ENCODE measurements around the gene TMEM175. TPM values are rescaled to one million over a fixed set of nuclear protein-coding genes. Genes with fewer than 3 reads are reported as not detected.

TMEM175 gene
- total and polyA plus RNA-seq, 8 donors: 7.3 to 82.8 (median 19.5) TPM

GRCh38 chr4:884259-884658 is 48.0 kb upstream of the TMEM175 start:
- no peaks in the 10 kb centered on the region for H3K9me3 ChIP-seq
- no peak overlapping the region for H3K4me3 ChIP-seq
- intact Hi-C loops (cut with DNase I; ENCODE audit: low total_unique reads): no loop called here
- DNase-seq: no peak
- no peaks in the 10 kb centered on the region for H3K4me1 ChIP-seq
- 80 to 96% (median 87%) methylated on average over 6 to 15 of the region's 15 CpGs for WGBS, 5 donors
- H3K27me3 ChIP-seq: no peaks in the 10 kb centered on the region
- H3K36me3 ChIP-seq: peaks cover 75 to 100% (median 100%) of the 10 kb centered on the region in 4 donors
- TF ChIP-seq EP300 (IDR thresholded peaks at IDR 0.05): no peak
- no peak for TF ChIP-seq CTCF (IDR thresholded peaks at IDR 0.05)
- TF ChIP-seq POLR2A (IDR thresholded peaks at IDR 0.05): no peak
- TF ChIP-seq POLR2AphosphoS5 (IDR thresholded peaks at IDR 0.05): no peak
- H3K27ac ChIP-seq: no peak overlapping the region

GRCh38 chr4:884896-885295 is 47.4 kb upstream of the TMEM175 start:
- 86 to 95% (median 90%) methylated on average over 24 of the region's 24 CpGs for WGBS, 5 donors

GRCh38 chr4:885353-885752 is 46.9 kb upstream of the TMEM175 start:
- H3K9me3 ChIP-seq: no peaks in the 10 kb centered on the region
- H3K4me1 ChIP-seq: no peaks in the 10 kb centered on the region
- no peaks in the 10 kb centered on the region for H3K27me3 ChIP-seq
- intact Hi-C loops (cut with DNase I; ENCODE audit: low total_unique reads): no loop called here
- 72 to 97% (median 93%) methylated on average over 2 to 10 of the region's 10 CpGs for WGBS, 5 donors
- peaks cover 84 to 100% (median 100%) of the 10 kb centered on the region in 4 donors for H3K36me3 ChIP-seq
- H3K27ac ChIP-seq: no peak overlapping the region
- no peak for TF ChIP-seq EP300 (IDR thresholded peaks at IDR 0.05)
- DNase-seq: no peak
- H3K4me3 ChIP-seq: no peak overlapping the region

More at GRCh38 chr4:884896-885295, 47.4 kb upstream of the TMEM175 start:
- no peak for DNase-seq
- H3K36me3 ChIP-seq: peaks cover 80 to 100% (median 100%) of the 10 kb centered on the region in 4 donors
- no peak overlapping the region for H3K27ac ChIP-seq
- TF ChIP-seq CTCF (IDR thresholded peaks at IDR 0.05): no peak
- no peak for TF ChIP-seq POLR2AphosphoS5 (IDR thresholded peaks at IDR 0.05)
- no peak for TF ChIP-seq POLR2A (IDR thresholded peaks at IDR 0.05)
- TF ChIP-seq EP300 (IDR thresholded peaks at IDR 0.05): no peak
- intact Hi-C loops (cut with DNase I; ENCODE audit: low total_unique reads): no loop called here
- H3K4me3 ChIP-seq: no peak overlapping the region
- no peaks in the 10 kb centered on the region for H3K9me3 ChIP-seq
- H3K27me3 ChIP-seq: no peaks in the 10 kb centered on the region
- no peaks in the 10 kb centered on the region for H3K4me1 ChIP-seq

- 76 to 95% (median 91%) methylated on average over 5 to 9 of the region's 9 CpGs for WGBS, 5 donors
- TF ChIP-seq CTCF (IDR thresholded peaks at IDR 0.05) (no peak), POLR2AphosphoS5 (IDR thresholded peaks at IDR 0.05) (no peak), POLR2A (IDR thresholded peaks at IDR 0.05) (no peak), EP300 (IDR thresholded peaks at IDR 0.05) (no peak)
- Histone ChIP-seq H3K27ac (no peak overlapping the region), H3K9me3 (no peaks in the 10 kb centered on the region), H3K4me3 (no peak overlapping the region), H3K36me3 (peaks cover 80 to 100% (median 100%) of the 10 kb centered on the region in 4 donors), H3K27me3 (no peaks in the 10 kb centered on the region), H3K4me1 (no peaks in the 10 kb centered on the region)
- no peak for DNase-seq
- intact Hi-C loops (cut with DNase I; ENCODE audit: low total_unique reads): no loop called here
These were observed 46.0 kb upstream of the TMEM175 start for GRCh38 chr4:886244-886643.

GRCh38 chr4:887034-887763 is 45.1 kb upstream of the TMEM175 start:
- H3K27ac ChIP-seq: no peak overlapping the region
- DNase-seq: no peak
- TF ChIP-seq POLR2AphosphoS5 (IDR thresholded peaks at IDR 0.05) (no peak), CTCF (IDR thresholded peaks at IDR 0.05) (no peak), EP300 (IDR thresholded peaks at IDR 0.05) (no peak), POLR2A (IDR thresholded peaks at IDR 0.05) (no peak)
- H3K4me1 ChIP-seq: no peaks in the 10 kb centered on the region
- WGBS, 5 donors: 95 to 97% (median 96%) methylated on average over 61 to 63 of the region's 63 CpGs
- H3K27me3 ChIP-seq: no peaks in the 10 kb centered on the region
- no peak overlapping the region for H3K4me3 ChIP-seq
- intact Hi-C loops (cut with DNase I; ENCODE audit: low total_unique reads): no loop called here
- no peaks in the 10 kb centered on the region for H3K9me3 ChIP-seq
- H3K36me3 ChIP-seq: peaks cover 73 to 100% (median 100%) of the 10 kb centered on the region in 4 donors
